Measurements from ENCODE around the gene PCSK5. TPM values are rescaled to one million over a fixed set of nuclear protein-coding genes. Genes with fewer than 3 reads are reported as not detected.
"Not testable (repeated sequence)": the region's sequence is repeated elsewhere in the genome, so short reads cannot be mapped to it uniquely, and the experiment has no call there.

Gene PCSK5
- total and polyA plus RNA-seq, 4 donors: 0.58 to 3.6 (median 0.82) TPM

DNA sequence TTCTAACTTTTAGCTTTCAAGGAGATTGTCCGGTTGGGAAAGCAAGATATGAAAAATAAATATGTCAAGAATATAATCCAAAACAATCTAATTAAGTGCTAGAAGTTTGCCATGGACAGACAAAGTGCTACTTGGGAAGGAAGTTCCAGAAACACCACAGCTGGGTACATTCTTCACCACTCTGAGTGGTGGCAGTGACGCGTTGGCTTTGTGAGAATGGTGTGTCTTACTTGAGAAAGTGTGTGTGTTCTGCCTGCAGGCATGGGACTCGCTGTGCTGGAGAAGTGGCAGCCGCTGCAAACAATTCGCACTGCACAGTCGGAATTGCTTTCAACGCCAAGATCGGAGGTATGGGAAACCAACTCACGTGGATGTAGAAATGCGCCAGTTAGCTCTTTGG is 177.2 kb downstream of the PCSK5 start:
- Histone ChIP-seq H3K9ac (ENCODE audit: low read depth in 1 of 2, low read length in 2 of 2) (no peak overlapping the region), H3K4me1 (ENCODE audit: control insufficient read depth in 4 of 4, insufficient read depth in 4 of 4, low read length in 3 of 4) (no peaks in the 10 kb centered on the region), H3K27me3 (ENCODE audit: control insufficient read depth in 4 of 4, insufficient read depth in 4 of 4, low read length in 3 of 4) (no peaks in the 10 kb centered on the region), H3K4me3 (ENCODE audit: low read depth in 1 of 3, low read length in 3 of 3) (no peak overlapping the region), H3K36me3 (ENCODE audit: control insufficient read depth in 4 of 4, insufficient read depth in 3 of 4, low read depth in 1 of 4, low read length in 3 of 4) (no peaks in the 10 kb centered on the region), H3K9me3 (ENCODE audit: control insufficient read depth in 4 of 4, low read length in 3 of 4) (no peaks in the 10 kb centered on the region), H3K27ac (ENCODE audit: low read depth in 1 of 2, low read length in 2 of 2) (no peak overlapping the region)
- TF ChIP-seq, protein P1, sequence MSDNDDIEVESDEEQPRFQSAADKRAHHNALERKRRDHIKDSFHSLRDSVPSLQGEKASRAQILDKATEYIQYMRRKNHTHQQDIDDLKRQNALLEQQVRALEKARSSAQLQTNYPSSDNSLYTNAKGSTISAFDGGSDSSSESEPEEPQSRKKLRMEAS (IDR thresholded peaks at IDR 0.05): no peak
- no peak for DNase-seq (ENCODE audit: low spot score)
- 89% methylated on average over 11 of the region's 11 CpGs for WGBS

DNA sequence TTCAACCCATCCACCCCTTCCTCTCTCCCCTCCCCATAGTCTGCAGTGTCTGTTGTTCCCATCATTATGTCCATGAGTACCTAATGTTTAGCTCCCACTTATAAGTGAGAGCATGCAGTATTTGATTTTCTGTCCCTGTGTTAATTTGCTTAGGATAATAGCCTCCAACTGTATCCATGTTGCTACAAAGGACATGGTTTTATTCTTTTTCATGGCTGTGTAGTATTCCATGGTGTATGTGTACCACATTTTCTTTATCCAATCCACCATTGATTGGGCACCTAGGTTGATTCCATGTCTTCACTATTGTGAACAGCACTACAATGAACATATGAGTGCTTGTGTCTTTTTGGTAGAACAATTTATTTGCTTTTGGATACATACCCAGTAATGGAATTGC is 187.1 kb downstream of the PCSK5 start:
- Histone ChIP-seq H3K9ac (ENCODE audit: low read depth in 1 of 2, low read length in 2 of 2) (no peak overlapping the region), H3K9me3 (ENCODE audit: control insufficient read depth in 4 of 4, low read length in 3 of 4) (no peaks in the 10 kb centered on the region), H3K4me1 (ENCODE audit: control insufficient read depth in 4 of 4, insufficient read depth in 4 of 4, low read length in 3 of 4) (no peaks in the 10 kb centered on the region), H3K36me3 (ENCODE audit: control insufficient read depth in 4 of 4, insufficient read depth in 3 of 4, low read depth in 1 of 4, low read length in 3 of 4) (no peaks in the 10 kb centered on the region), H3K27me3 (ENCODE audit: control insufficient read depth in 4 of 4, insufficient read depth in 4 of 4, low read length in 3 of 4) (no peaks in the 10 kb centered on the region), H3K4me3 (ENCODE audit: low read depth in 1 of 3, low read length in 3 of 3) (no peak overlapping the region), H3K27ac (ENCODE audit: low read depth in 1 of 2, low read length in 2 of 2) (no peak overlapping the region)
- TF ChIP-seq GABPA (IDR thresholded peaks at IDR 0.05 in 1 of 2, conservative IDR thresholded peaks at IDR 0.05 in 1 of 2) (no peak), FOXA2 (IDR thresholded peaks at IDR 0.05) (no peak), HNF4A (conservative IDR thresholded peaks at IDR 0.05) (no peak), JUND (IDR thresholded peaks at IDR 0.05) (no peak)
- TF ChIP-seq, protein P2, sequence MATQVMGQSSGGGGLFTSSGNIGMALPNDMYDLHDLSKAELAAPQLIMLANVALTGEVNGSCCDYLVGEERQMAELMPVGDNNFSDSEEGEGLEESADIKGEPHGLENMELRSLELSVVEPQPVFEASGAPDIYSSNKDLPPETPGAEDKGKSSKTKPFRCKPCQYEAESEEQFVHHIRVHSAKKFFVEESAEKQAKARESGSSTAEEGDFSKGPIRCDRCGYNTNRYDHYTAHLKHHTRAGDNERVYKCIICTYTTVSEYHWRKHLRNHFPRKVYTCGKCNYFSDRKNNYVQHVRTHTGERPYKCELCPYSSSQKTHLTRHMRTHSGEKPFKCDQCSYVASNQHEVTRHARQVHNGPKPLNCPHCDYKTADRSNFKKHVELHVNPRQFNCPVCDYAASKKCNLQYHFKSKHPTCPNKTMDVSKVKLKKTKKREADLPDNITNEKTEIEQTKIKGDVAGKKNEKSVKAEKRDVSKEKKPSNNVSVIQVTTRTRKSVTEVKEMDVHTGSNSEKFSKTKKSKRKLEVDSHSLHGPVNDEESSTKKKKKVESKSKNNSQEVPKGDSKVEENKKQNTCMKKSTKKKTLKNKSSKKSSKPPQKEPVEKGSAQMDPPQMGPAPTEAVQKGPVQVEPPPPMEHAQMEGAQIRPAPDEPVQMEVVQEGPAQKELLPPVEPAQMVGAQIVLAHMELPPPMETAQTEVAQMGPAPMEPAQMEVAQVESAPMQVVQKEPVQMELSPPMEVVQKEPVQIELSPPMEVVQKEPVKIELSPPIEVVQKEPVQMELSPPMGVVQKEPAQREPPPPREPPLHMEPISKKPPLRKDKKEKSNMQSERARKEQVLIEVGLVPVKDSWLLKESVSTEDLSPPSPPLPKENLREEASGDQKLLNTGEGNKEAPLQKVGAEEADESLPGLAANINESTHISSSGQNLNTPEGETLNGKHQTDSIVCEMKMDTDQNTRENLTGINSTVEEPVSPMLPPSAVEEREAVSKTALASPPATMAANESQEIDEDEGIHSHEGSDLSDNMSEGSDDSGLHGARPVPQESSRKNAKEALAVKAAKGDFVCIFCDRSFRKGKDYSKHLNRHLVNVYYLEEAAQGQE (IDR thresholded peaks at IDR 0.05): no peak
- DNase-seq (ENCODE audit: low spot score): no peak

DNA sequence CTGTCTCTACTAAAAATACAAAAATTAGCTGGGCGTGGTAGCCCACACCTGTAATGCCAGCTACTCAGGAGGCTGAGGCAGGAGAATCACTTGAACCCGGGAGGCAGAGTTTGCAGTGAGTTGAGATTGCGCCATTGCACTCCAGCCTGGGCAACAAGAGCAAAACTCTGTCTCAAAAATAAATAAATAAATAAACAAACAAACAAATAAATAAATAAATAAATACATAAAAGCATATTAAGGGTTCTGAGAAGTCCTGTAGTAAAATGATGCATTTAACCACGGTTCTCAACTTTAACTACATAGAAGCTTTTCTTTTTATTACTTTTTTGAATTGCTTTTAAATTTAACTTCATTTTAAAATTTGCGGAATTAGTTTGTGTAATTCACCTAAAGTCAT is 190.8 kb downstream of the PCSK5 start:
- not testable (repeated sequence) for H3K36me3 ChIP-seq (ENCODE audit: control insufficient read depth in 4 of 4, insufficient read depth in 3 of 4, low read depth in 1 of 4, low read length in 3 of 4); H3K4me3 ChIP-seq (ENCODE audit: low read depth in 1 of 3, low read length in 3 of 3); DNase-seq (ENCODE audit: low spot score); H3K4me1 ChIP-seq (ENCODE audit: control insufficient read depth in 4 of 4, insufficient read depth in 4 of 4, low read length in 3 of 4); H3K27me3 ChIP-seq (ENCODE audit: control insufficient read depth in 4 of 4, insufficient read depth in 4 of 4, low read length in 3 of 4); H3K27ac ChIP-seq (ENCODE audit: low read depth in 1 of 2, low read length in 2 of 2); H3K9me3 ChIP-seq (ENCODE audit: control insufficient read depth in 4 of 4, low read length in 3 of 4); H3K9ac ChIP-seq (ENCODE audit: low read depth in 1 of 2, low read length in 2 of 2)
- 96% methylated on average over 5 of the region's 5 CpGs for WGBS

DNA sequence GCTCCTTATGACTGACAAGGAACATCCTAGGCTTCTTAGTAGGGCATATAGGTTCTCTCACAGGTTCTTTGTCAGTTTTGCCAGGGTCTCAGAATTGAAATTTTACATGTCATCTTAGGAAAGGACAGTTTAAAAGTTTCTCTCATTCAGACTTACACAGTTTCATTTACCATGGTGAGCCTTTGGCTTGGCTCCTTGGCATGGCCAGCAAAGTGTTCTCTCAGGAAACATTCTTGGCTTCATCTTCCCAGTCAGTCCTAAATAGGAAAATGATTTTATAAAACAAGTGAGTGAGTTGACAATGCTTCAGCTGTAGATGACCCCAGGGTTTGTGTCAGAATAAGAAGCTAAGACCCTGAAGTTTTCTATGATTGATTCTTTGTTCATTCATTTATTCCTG is 191.6 kb downstream of the PCSK5 start:
- no peaks in the 10 kb centered on the region for H3K36me3 ChIP-seq (ENCODE audit: control insufficient read depth in 4 of 4, insufficient read depth in 3 of 4, low read depth in 1 of 4, low read length in 3 of 4)
- H3K27me3 ChIP-seq (ENCODE audit: control insufficient read depth in 4 of 4, insufficient read depth in 4 of 4, low read length in 3 of 4): no peaks in the 10 kb centered on the region
- DNase-seq (ENCODE audit: low spot score): no peak
- no peak for TF ChIP-seq FOXA2 (IDR thresholded peaks at IDR 0.05)
- H3K27ac ChIP-seq (ENCODE audit: low read depth in 1 of 2, low read length in 2 of 2): no peak overlapping the region
- no peaks in the 10 kb centered on the region for H3K4me1 ChIP-seq (ENCODE audit: control insufficient read depth in 4 of 4, insufficient read depth in 4 of 4, low read length in 3 of 4)
- no peak overlapping the region for H3K4me3 ChIP-seq (ENCODE audit: low read depth in 1 of 3, low read length in 3 of 3)
- no peak overlapping the region for H3K9ac ChIP-seq (ENCODE audit: low read depth in 1 of 2, low read length in 2 of 2)
- H3K9me3 ChIP-seq (ENCODE audit: control insufficient read depth in 4 of 4, low read length in 3 of 4): no peaks in the 10 kb centered on the region
